MM.1S (cell line): ENCODE measurements around the gene SMIM22.

Experiments
- DNase-seq: peaks from one replicate; pipeline ENCODE4 v3.0.0-alpha.2; 2015
- H2AFZ ChIP-seq: fragments of 300-600 bp; sonication (generic); 2 replicates; pipeline ENCODE4 v1.6.0; 2016; ENCODE audit warnings: antibody characterized with exemption, low read length
- H3F3A ChIP-seq: fragments of 300-600 bp; sonication (generic); 2 replicates; pipeline ENCODE4 v1.6.1; 2016; ENCODE audit warnings: mild to moderate bottlenecking, antibody characterized with exemption, low read length, moderate library complexity, mixed read lengths; ENCODE audit not compliant: insufficient read depth
- H3K27ac ChIP-seq: fragments of 300-600 bp; sonication (generic); 2 replicates; pipeline ENCODE4 v1.5.1; 2016; ENCODE audit warnings: mild to moderate bottlenecking, low read length
- H3K27me3 ChIP-seq: fragments of 300-600 bp; sonication (generic); replicated peaks from 2 replicates; pipeline ENCODE4 v1.6.0; 2016; ENCODE audit warnings: low read length; ENCODE audit not compliant: insufficient read depth
- H3K36me3 ChIP-seq: fragments of 300-600 bp; sonication (generic); replicated peaks from 2 replicates; pipeline ENCODE4 v1.6.1; 2016; ENCODE audit warnings: mild to moderate bottlenecking, low read length, mixed read lengths; ENCODE audit not compliant: insufficient read depth
- H3K4me1 ChIP-seq: fragments of 300-600 bp; sonication (generic); 2 replicates; pipeline ENCODE4 v1.6.1; 2016; ENCODE audit warnings: low read length, mixed read lengths
- H3K4me2 ChIP-seq: fragments of 300-600 bp; sonication (generic); 2 replicates; pipeline ENCODE4 v1.6.0; 2016; ENCODE audit warnings: low read depth, low read length
- H3K4me3 ChIP-seq: fragments of 300-600 bp; sonication (generic); 2 replicates; pipeline ENCODE4 v1.5.1; 2016; ENCODE audit warnings: low read length, mixed read lengths
- H3K79me2 ChIP-seq: fragments of 300-600 bp; sonication (generic); 2 replicates; pipeline ENCODE4 v1.6.1; 2016; ENCODE audit warnings: mixed run types, low read length, mixed read lengths
- H3K9ac ChIP-seq: fragments of 300-600 bp; sonication (generic); 2 replicates; pipeline ENCODE4 v1.6.1; 2016; ENCODE audit warnings: low read length, mixed read lengths
- H3K9me2 ChIP-seq: fragments of 300-600 bp; sonication (generic); replicated peaks from 2 replicates; pipeline ENCODE4 v1.6.1; 2016; ENCODE audit warnings: mild to moderate bottlenecking, low read length, mixed read lengths; ENCODE audit not compliant: insufficient read depth
- H3K9me3 ChIP-seq: fragments of 300-600 bp; sonication (generic); replicated peaks from 2 replicates; pipeline ENCODE4 v1.6.1; 2016; ENCODE audit warnings: mild to moderate bottlenecking, low read length, mixed read lengths; ENCODE audit not compliant: insufficient read depth
- H4K20me1 ChIP-seq: fragments of 300-600 bp; sonication (generic); 2 replicates; pipeline ENCODE4 v1.6.1; 2016; ENCODE audit warnings: mild to moderate bottlenecking, low read length, moderate library complexity, mixed read lengths; ENCODE audit not compliant: insufficient read depth
- CTCF ChIP-seq: fragments of 300-600 bp; sonication (generic); IDR thresholded peaks from 2 replicates; pipeline ENCODE4 v1.5.1; 2016; ENCODE audit warnings: antibody characterized with exemption, low read length, mixed read lengths
- EZH2 ChIP-seq: fragments of 300-600 bp; sonication (generic); optimal IDR thresholded peaks from 2 replicates; pipeline ENCODE3; 2017; ENCODE audit warnings: low read depth, mild to moderate bottlenecking, antibody characterized with exemption, low read length, mixed read lengths
- EZH2phosphoT487 ChIP-seq: fragments of 300-600 bp; sonication (generic); IDR thresholded peaks from 2 replicates; pipeline ENCODE4 v1.6.1; 2018; ENCODE audit warnings: antibody characterized with exemption, low read length

SMIM22 gene

GRCh38 chr16:4825196-4825595, 30.0 kb downstream of the SMIM22 start:
- no peak overlapping the region for H3K4me2 ChIP-seq
- H2AFZ ChIP-seq: no peak overlapping the region
- H3K36me3 ChIP-seq: peaks cover 18% of the 10 kb centered on the region
- H3K9me3 ChIP-seq: no peaks in the 10 kb centered on the region
- no peak overlapping the region for H3K4me3 ChIP-seq
- H3K27ac ChIP-seq: no peak overlapping the region
- no peaks in the 10 kb centered on the region for H3K9me2 ChIP-seq
- H3K4me1 ChIP-seq: no peaks in the 10 kb centered on the region
- H4K20me1 ChIP-seq: no peaks in the 10 kb centered on the region
- H3K79me2 ChIP-seq: 0 out of 2 replicates have a peak, but pooled peaks cover 8% of the 10 kb centered on the region
- TF ChIP-seq EZH2phosphoT487 (no peak), EZH2 (no peak), CTCF (no peak)
- H3K9ac ChIP-seq: no peak overlapping the region
- H3K27me3 ChIP-seq: no peaks in the 10 kb centered on the region
- no peak for DNase-seq
- H3F3A ChIP-seq: no peaks in the 10 kb centered on the region

- Histone ChIP-seq H3K4me2 (no peak overlapping the region), H3K27ac (no peak overlapping the region), H4K20me1 (no peaks in the 10 kb centered on the region), H2AFZ (no peak overlapping the region), H3K4me3 (no peak overlapping the region), H3K4me1 (no peaks in the 10 kb centered on the region), H3K9ac (no peak overlapping the region), H3F3A (no peaks in the 10 kb centered on the region), H3K9me2 (no peaks in the 10 kb centered on the region), H3K9me3 (no peaks in the 10 kb centered on the region), H3K27me3 (no peaks in the 10 kb centered on the region), H3K79me2 (0 out of 2 replicates have a peak, but pooled peaks cover 8% of the 10 kb centered on the region), H3K36me3 (peaks cover 14% of the 10 kb centered on the region)
- no peak for TF ChIP-seq EZH2
- DNase-seq: no peak
Measured at GRCh38 chr16:4826526-4826925, 31.4 kb downstream of the SMIM22 start.

- Histone ChIP-seq H3K9me3 (no peaks in the 10 kb centered on the region), H4K20me1 (no peaks in the 10 kb centered on the region), H3K9me2 (no peaks in the 10 kb centered on the region), H3K27me3 (no peaks in the 10 kb centered on the region), H3K79me2 (0 out of 2 replicates have a peak, but pooled peaks cover 8% of the 10 kb centered on the region), H3K4me2 (no peak overlapping the region), H3K27ac (no peak overlapping the region), H3F3A (no peaks in the 10 kb centered on the region), H3K4me1 (no peaks in the 10 kb centered on the region), H3K36me3 (peaks cover 19% of the 10 kb centered on the region), H3K9ac (no peak overlapping the region), H3K4me3 (no peak overlapping the region), H2AFZ (no peak overlapping the region)
- DNase-seq: no peak
- TF ChIP-seq EZH2phosphoT487: no peak
Measured at GRCh38 chr16:4826980-4827379, 31.8 kb downstream of the SMIM22 start.

- Histone ChIP-seq H3K4me1 (no peaks in the 10 kb centered on the region), H3K4me3 (no peak overlapping the region), H3K36me3 (peaks cover 16% of the 10 kb centered on the region; the same call in 1 of the 2 replicates), H2AFZ (no peak overlapping the region), H3K79me2 (peaks cover 18% of the 10 kb centered on the region), H3K27ac (no peak overlapping the region), H3K27me3 (no peaks in the 10 kb centered on the region), H3K9me2 (no peaks in the 10 kb centered on the region), H3K4me2 (no peak overlapping the region), H3F3A (no peaks in the 10 kb centered on the region), H4K20me1 (no peaks in the 10 kb centered on the region), H3K9ac (no peak overlapping the region), H3K9me3 (no peaks in the 10 kb centered on the region)
- TF ChIP-seq EZH2phosphoT487: no peak
- TF ChIP-seq CTCF: no peak
- no peak for TF ChIP-seq EZH2
- DNase-seq: no peak
Measured at GRCh38 chr16:4828567-4829321, 33.6 kb downstream of the SMIM22 start.
